Fibroblast of lung (primary cell): Measurements from ENCODE around the gene USP21. TPM values are rescaled to one million over a fixed set of nuclear protein-coding genes. Genes with fewer than 3 reads are reported as not detected.

Experiments used
- DNase-seq, 2 donors: peaks; one replicate each; pipeline versions ENCODE4 v3.0.0 to v3.0.0-alpha.2; 2010; ENCODE audit warnings: low read depth in 2 of 2
- H2AFZ ChIP-seq: 2 replicates; pipeline ENCODE4 v1.5.1; 2012; ENCODE audit warnings: low read length, control low read depth, inconsistent platforms
- H3K27ac ChIP-seq: 2 replicates; pipeline ENCODE4 v1.5.1; 2011; ENCODE audit warnings: low read length, control low read depth; ENCODE audit not compliant: insufficient read depth
- H3K27me3 ChIP-seq: 2 replicates; pipeline ENCODE4 v1.5.1; 2011; ENCODE audit warnings: mild to moderate bottlenecking, low read length; ENCODE audit not compliant: control insufficient read depth, insufficient read depth
- H3K36me3 ChIP-seq: 2 replicates; pipeline ENCODE4 v1.5.1; 2011; ENCODE audit warnings: low read length; ENCODE audit not compliant: control insufficient read depth, insufficient read depth
- H3K4me1 ChIP-seq: 2 replicates; pipeline ENCODE4 v1.5.1; 2011; ENCODE audit warnings: low read length; ENCODE audit not compliant: control insufficient read depth, insufficient read depth; ENCODE audit errors: extremely low read depth
- H3K4me2 ChIP-seq: 2 replicates; pipeline ENCODE4 v1.5.1; 2011; ENCODE audit warnings: low read length, control low read depth; ENCODE audit not compliant: insufficient read depth; ENCODE audit errors: extremely low read depth
- H3K4me3 ChIP-seq, 4 experiments: fragments of 200-600 bp in 1 of 4; sonication (generic) in 1 of 4; replicated peaks in 1 of 4; 2 replicates each; pipeline ENCODE4 v1.5.1; 2011 to 2016; ENCODE audit warnings: low read length in 4 of 4, low read depth in 3 of 4, mild to moderate bottlenecking in 3 of 4, control low read depth in 2 of 4, inconsistent platforms in 1 of 4, mixed read lengths in 1 of 4; ENCODE audit not compliant: insufficient read depth in 1 of 4; ENCODE audit errors: control extremely low read depth in 1 of 4
- H3K79me2 ChIP-seq: 2 replicates; pipeline ENCODE4 v1.5.1; 2012; ENCODE audit warnings: mild to moderate bottlenecking, low read length, inconsistent platforms; ENCODE audit not compliant: control insufficient read depth, insufficient read depth
- H3K9ac ChIP-seq: 2 replicates; pipeline ENCODE4 v1.5.1; 2011; ENCODE audit warnings: mild to moderate bottlenecking, low read length, control low read depth; ENCODE audit not compliant: insufficient read depth
- H3K9me3 ChIP-seq: 2 replicates; pipeline ENCODE4 v1.5.1; 2012; ENCODE audit warnings: low read depth, low read length; ENCODE audit not compliant: control insufficient read depth, insufficient read depth
- H4K20me1 ChIP-seq: 2 replicates; pipeline ENCODE4 v1.5.1; 2011; ENCODE audit warnings: low read length; ENCODE audit not compliant: control insufficient read depth, insufficient read depth; ENCODE audit errors: extremely low read depth
- EZH2 ChIP-seq: IDR thresholded peaks from 2 replicates; pipeline ENCODE4 v1.5.1; 2012; ENCODE audit warnings: low read length, control low read depth, mild to moderate bottlenecking; ENCODE audit errors: missing control alignments
- polyA plus RNA-seq, 2 donors: library from polyadenylated mRNA; depleted of rRNA in 1 of 2; stranded (reverse) in 1 of 2; unstranded in 1 of 2; fragments of >200 nt; gene quantifications; 2 replicates each; pipeline ENCODE4 v1.2.1, GENCODE V29; 2011 to 2012; ENCODE audit warnings: missing spikeins in 1 of 2
- total RNA-seq: library from RNA; depleted of rRNA; stranded (reverse); fragments of >200 nt; gene quantifications from 2 replicates; pipeline ENCODE4 v1.2.1, GENCODE V29; 2014
- TF ChIP-seq, protein P1 (sequence below), 2 donors: IDR thresholded peaks in 1 of 2; conservative IDR thresholded peaks in 1 of 2; 1 replicate in 1 of 2; 2 replicates in 1 of 2; pipeline ENCODE4 v1.5.1; 2011 to 2012; ENCODE audit warnings: low read length in 2 of 2, control low read depth in 1 of 2, inconsistent platforms in 1 of 2, low read depth in 1 of 2, mild to moderate bottlenecking in 1 of 2

Gene USP21
- total and polyA plus RNA-seq, 2 donors (not counting 1 experiment from before 2014, with no cell fraction given), result 10.2 to 11.7 TPM

DNA sequence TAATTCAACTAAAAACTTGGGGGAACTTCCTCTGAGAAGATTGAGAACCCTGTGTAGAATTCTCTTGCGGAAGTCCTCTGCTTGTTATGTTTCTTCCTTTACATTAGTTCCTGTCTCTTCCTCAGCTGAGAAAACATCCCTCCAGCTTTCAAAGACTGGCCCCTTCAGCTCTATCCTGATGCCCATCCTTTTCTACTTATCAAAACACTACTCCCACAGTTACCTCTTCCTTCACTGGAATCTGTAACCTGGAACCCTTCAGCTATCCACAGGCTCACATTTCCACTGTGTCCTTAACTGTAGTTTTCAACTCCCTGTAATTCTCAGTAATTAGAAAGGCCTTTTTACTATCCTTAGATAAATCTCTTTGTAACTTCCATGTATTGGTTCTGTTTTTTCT, 20.9 kb upstream of the USP21 start:
- no peaks in the 10 kb centered on the region for H3K36me3 ChIP-seq
- no peak overlapping the region for H3K27ac ChIP-seq
- H3K4me2 ChIP-seq, result no peak overlapping the region
- H3K9ac ChIP-seq, result no peak overlapping the region
- no peak for TF ChIP-seq EZH2
- TF ChIP-seq, protein P1, sequence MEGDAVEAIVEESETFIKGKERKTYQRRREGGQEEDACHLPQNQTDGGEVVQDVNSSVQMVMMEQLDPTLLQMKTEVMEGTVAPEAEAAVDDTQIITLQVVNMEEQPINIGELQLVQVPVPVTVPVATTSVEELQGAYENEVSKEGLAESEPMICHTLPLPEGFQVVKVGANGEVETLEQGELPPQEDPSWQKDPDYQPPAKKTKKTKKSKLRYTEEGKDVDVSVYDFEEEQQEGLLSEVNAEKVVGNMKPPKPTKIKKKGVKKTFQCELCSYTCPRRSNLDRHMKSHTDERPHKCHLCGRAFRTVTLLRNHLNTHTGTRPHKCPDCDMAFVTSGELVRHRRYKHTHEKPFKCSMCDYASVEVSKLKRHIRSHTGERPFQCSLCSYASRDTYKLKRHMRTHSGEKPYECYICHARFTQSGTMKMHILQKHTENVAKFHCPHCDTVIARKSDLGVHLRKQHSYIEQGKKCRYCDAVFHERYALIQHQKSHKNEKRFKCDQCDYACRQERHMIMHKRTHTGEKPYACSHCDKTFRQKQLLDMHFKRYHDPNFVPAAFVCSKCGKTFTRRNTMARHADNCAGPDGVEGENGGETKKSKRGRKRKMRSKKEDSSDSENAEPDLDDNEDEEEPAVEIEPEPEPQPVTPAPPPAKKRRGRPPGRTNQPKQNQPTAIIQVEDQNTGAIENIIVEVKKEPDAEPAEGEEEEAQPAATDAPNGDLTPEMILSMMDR (conservative IDR thresholded peaks at IDR 0.05 in 1 of 2, IDR thresholded peaks at IDR 0.05 in 1 of 2; ENCODE audit: low read depth in 1 of 2, low read length in 2 of 2), result no peak
- H3K4me1 ChIP-seq, result no peaks in the 10 kb centered on the region
- peaks cover 15% of the 10 kb centered on the region for H3K79me2 ChIP-seq
- no peaks in the 10 kb centered on the region for H3K27me3 ChIP-seq
- H3K9me3 ChIP-seq, result no peaks in the 10 kb centered on the region
- no peaks in the 10 kb centered on the region for H4K20me1 ChIP-seq
- no peak overlapping the region for H2AFZ ChIP-seq
- DNase-seq, result no peak
- H3K4me3 ChIP-seq, result no peak overlapping the region

DNA sequence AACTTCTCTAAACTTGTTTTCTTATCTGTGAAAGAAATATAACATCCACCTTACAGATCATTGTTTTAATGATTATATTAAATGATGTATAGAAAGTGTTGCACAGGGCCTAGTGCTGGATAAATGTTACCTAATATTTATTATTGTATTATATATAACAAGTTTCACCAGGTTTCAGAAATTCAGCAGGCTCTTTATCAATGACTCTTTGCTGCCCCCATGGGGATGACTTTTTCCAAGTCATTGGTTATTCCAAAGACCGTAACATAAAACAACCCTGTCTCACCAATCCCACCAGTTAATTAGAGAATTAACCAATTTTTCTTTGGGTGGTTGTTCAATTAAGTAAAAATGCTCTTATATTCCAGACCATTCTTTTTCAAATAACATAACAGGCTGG, 19.5 kb upstream of the USP21 start:
- no peaks in the 10 kb centered on the region for H4K20me1 ChIP-seq
- H3K36me3 ChIP-seq, result no peaks in the 10 kb centered on the region
- H3K9ac ChIP-seq, result no peak overlapping the region
- peak in 1 of 2 donors; percentile 73 for DNase-seq
- H3K4me1 ChIP-seq, result no peaks in the 10 kb centered on the region
- no peak overlapping the region for H3K4me3 ChIP-seq
- peaks cover 4% of the 10 kb centered on the region for H3K79me2 ChIP-seq
- H3K27me3 ChIP-seq, result no peaks in the 10 kb centered on the region
- no peak overlapping the region for H3K27ac ChIP-seq
- H3K4me2 ChIP-seq, result no peak overlapping the region
- no peaks in the 10 kb centered on the region for H3K9me3 ChIP-seq
- no peak for TF ChIP-seq EZH2
- TF ChIP-seq, protein P1 (conservative IDR thresholded peaks at IDR 0.05 in 1 of 2, IDR thresholded peaks at IDR 0.05 in 1 of 2; ENCODE audit: low read depth in 1 of 2, low read length in 2 of 2), result peak; percentile 44 to 60
- H2AFZ ChIP-seq, result no peak overlapping the region

DNA sequence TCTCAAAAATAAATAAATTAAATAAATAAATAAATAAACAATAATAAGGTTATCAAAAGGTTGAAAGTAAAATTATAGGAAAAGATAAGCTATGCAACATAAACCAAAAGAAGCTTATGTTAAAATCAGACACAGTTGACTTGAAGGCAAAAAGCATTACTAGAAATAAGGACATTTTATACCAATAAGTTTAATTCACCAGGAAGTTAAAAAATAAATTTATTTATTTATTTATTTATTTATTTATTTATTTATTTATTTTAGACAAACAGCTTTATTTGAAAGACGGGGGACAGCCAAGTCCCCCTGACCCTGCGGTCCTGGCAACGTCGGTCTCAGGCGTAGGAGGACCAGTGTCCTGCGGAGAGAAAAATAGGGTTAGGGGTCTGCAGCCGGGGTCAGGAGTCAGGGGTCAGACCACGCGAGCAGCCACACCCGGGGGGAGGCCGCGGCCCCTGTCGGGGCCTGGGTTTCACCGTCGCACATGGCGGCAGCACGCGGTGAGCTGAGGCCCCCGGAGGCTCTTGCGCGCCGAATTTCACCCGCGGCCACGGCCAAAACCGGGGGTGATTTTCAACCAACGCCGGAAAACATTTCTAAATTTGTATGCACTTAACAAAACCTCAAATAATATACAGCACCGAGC, 18.4 kb upstream of the USP21 start:
- Histone ChIP-seq H3K79me2 (no peaks in the 10 kb centered on the region), H3K9me3 (no peaks in the 10 kb centered on the region), H3K4me3 (no peak overlapping the region), H3K27ac (no peak overlapping the region), H3K27me3 (no peaks in the 10 kb centered on the region), H3K4me2 (no peak overlapping the region), H3K9ac (no peak overlapping the region), H3K36me3 (no peaks in the 10 kb centered on the region), H4K20me1 (no peaks in the 10 kb centered on the region), H2AFZ (no peak overlapping the region), H3K4me1 (no peaks in the 10 kb centered on the region)
- TF ChIP-seq, protein P1 (conservative IDR thresholded peaks at IDR 0.05 in 1 of 2, IDR thresholded peaks at IDR 0.05 in 1 of 2; ENCODE audit: low read depth in 1 of 2, low read length in 2 of 2), result no peak
- TF ChIP-seq EZH2, result no peak
- no peak for DNase-seq
